Ramos (cell line): ENCODE data around the gene ENOX1.

Experiments used
- in situ Hi-C: fragments of 300-500 bp; cut with MboI; formaldehyde crosslinking; loops from one replicate; pipeline ENCODE4 v1.14.3; 2022; ENCODE audit warnings: low sequenced_read_pairs; ENCODE audit not compliant: unreplicated experiment

Gene ENOX1

GRCh38 chr13:43751624-43752023 is 35.1 kb downstream of the ENOX1 start:
- in situ Hi-C loops = no loop called here

GRCh38 chr13:43749503-43749902 is 37.3 kb downstream of the ENOX1 start:
- in situ Hi-C loops = no loop called here

- in situ Hi-C loops = no loop called here
These were observed 42.3 kb downstream of the ENOX1 start for GRCh38 chr13:43744261-43745031.

- in situ Hi-C loops = no loop called here
These were observed 43.9 kb downstream of the ENOX1 start for GRCh38 chr13:43742911-43743310.

- in situ Hi-C loops = no loop called here
These were observed 49.3 kb downstream of the ENOX1 start for GRCh38 chr13:43737392-43737923.

- in situ Hi-C loops = no loop called here
These were observed 54.0 kb downstream of the ENOX1 start for GRCh38 chr13:43732726-43733125.

GRCh38 chr13:43731296-43731695 is 55.5 kb downstream of the ENOX1 start:
- in situ Hi-C loops = no loop called here

GRCh38 chr13:43730642-43731041 is 56.1 kb downstream of the ENOX1 start:
- in situ Hi-C loops = no loop called here

- in situ Hi-C loops = no loop called here
These were observed 58.4 kb downstream of the ENOX1 start for GRCh38 chr13:43728421-43728820.

GRCh38 chr13:43727856-43728255 is 58.9 kb downstream of the ENOX1 start:
- in situ Hi-C loops = no loop called here

- in situ Hi-C loops = no loop called here
These were observed 61.3 kb downstream of the ENOX1 start for GRCh38 chr13:43725460-43725859.

- in situ Hi-C loops = no loop called here
These were observed 65.9 kb downstream of the ENOX1 start for GRCh38 chr13:43720780-43721397.

GRCh38 chr13:43698758-43699157 is 88.0 kb downstream of the ENOX1 start:
- in situ Hi-C loops = no loop called here

- in situ Hi-C loops = no loop called here
These were observed 88.8 kb downstream of the ENOX1 start for GRCh38 chr13:43698009-43698408.

GRCh38 chr13:43697323-43697722 is 89.4 kb downstream of the ENOX1 start:
- in situ Hi-C loops = no loop called here

- in situ Hi-C loops = no loop called here
These were observed 92.6 kb downstream of the ENOX1 start for GRCh38 chr13:43694146-43694664.

- in situ Hi-C loops = no loop called here
These were observed 93.1 kb downstream of the ENOX1 start for GRCh38 chr13:43693639-43694038.

GRCh38 chr13:43688227-43688907 is 98.4 kb downstream of the ENOX1 start:
- in situ Hi-C loops = no loop called here

- in situ Hi-C loops = no loop called here
These were observed 99.7 kb downstream of the ENOX1 start for GRCh38 chr13:43687038-43687437.

GRCh38 chr13:43686557-43686956 is 100.2 kb downstream of the ENOX1 start:
- in situ Hi-C loops = no loop called here
